Measurements from ENCODE around the gene HS3ST4.

Gene HS3ST4

GRCh38 chr16:25730396-25730795 lies 38.6 kb downstream of the HS3ST4 start:
- H3K9ac ChIP-seq (ENCODE audit: low read depth in 1 of 2, low read length in 2 of 2), result no peak overlapping the region
- no peaks in the 10 kb centered on the region for H3K36me3 ChIP-seq (ENCODE audit: control insufficient read depth in 1 of 2, insufficient read depth in 2 of 2, low read length in 2 of 2)
- no peak overlapping the region for H3K4me3 ChIP-seq (ENCODE audit: low read depth in 1 of 2, low read length in 2 of 2)
- H3K27me3 ChIP-seq (ENCODE audit: control insufficient read depth in 1 of 2, insufficient read depth in 2 of 2, low read length in 2 of 2), result no peaks in the 10 kb centered on the region
- no peak overlapping the region for H3K27ac ChIP-seq (ENCODE audit: low read depth, low read length)
- no peaks in the 10 kb centered on the region for H3K4me1 ChIP-seq (ENCODE audit: control insufficient read depth in 1 of 2, insufficient read depth in 2 of 2, low read length in 2 of 2)
- H3K9me3 ChIP-seq (ENCODE audit: control insufficient read depth in 1 of 2, low read length in 2 of 2), result no peaks in the 10 kb centered on the region

- Histone ChIP-seq H3K36me3 (ENCODE audit: control insufficient read depth in 1 of 2, insufficient read depth in 2 of 2, low read length in 2 of 2) (no peaks in the 10 kb centered on the region), H3K9me3 (ENCODE audit: control insufficient read depth in 1 of 2, low read length in 2 of 2) (no peaks in the 10 kb centered on the region), H3K9ac (ENCODE audit: low read depth in 1 of 2, low read length in 2 of 2) (no peak overlapping the region), H3K27me3 (ENCODE audit: control insufficient read depth in 1 of 2, insufficient read depth in 2 of 2, low read length in 2 of 2) (no peaks in the 10 kb centered on the region), H3K4me1 (ENCODE audit: control insufficient read depth in 1 of 2, insufficient read depth in 2 of 2, low read length in 2 of 2) (no peaks in the 10 kb centered on the region), H3K27ac (ENCODE audit: low read depth, low read length) (no peak overlapping the region), H3K4me3 (ENCODE audit: low read depth in 1 of 2, low read length in 2 of 2) (no peak overlapping the region)
Measured at GRCh38 chr16:25734430-25735385, 42.9 kb downstream of the HS3ST4 start.

- H3K36me3 ChIP-seq (ENCODE audit: control insufficient read depth in 1 of 2, insufficient read depth in 2 of 2, low read length in 2 of 2), result no peaks in the 10 kb centered on the region
- H3K27ac ChIP-seq (ENCODE audit: low read depth, low read length), result no peak overlapping the region
- H3K9me3 ChIP-seq (ENCODE audit: control insufficient read depth in 1 of 2, low read length in 2 of 2), result no peaks in the 10 kb centered on the region
- H3K4me3 ChIP-seq (ENCODE audit: low read depth in 1 of 2, low read length in 2 of 2), result no peak overlapping the region
- H3K4me1 ChIP-seq (ENCODE audit: control insufficient read depth in 1 of 2, insufficient read depth in 2 of 2, low read length in 2 of 2), result no peaks in the 10 kb centered on the region
- H3K9ac ChIP-seq (ENCODE audit: low read depth in 1 of 2, low read length in 2 of 2), result no peak overlapping the region
- H3K27me3 ChIP-seq (ENCODE audit: control insufficient read depth in 1 of 2, insufficient read depth in 2 of 2, low read length in 2 of 2), result no peaks in the 10 kb centered on the region
Measured at GRCh38 chr16:25735645-25736044, 43.9 kb downstream of the HS3ST4 start.

GRCh38 chr16:25747160-25747758 lies 55.5 kb downstream of the HS3ST4 start:
- no peaks in the 10 kb centered on the region for H3K4me1 ChIP-seq (ENCODE audit: control insufficient read depth in 1 of 2, insufficient read depth in 2 of 2, low read length in 2 of 2)
- H3K4me3 ChIP-seq (ENCODE audit: low read depth in 1 of 2, low read length in 2 of 2), result no peak overlapping the region
- H3K9ac ChIP-seq (ENCODE audit: low read depth in 1 of 2, low read length in 2 of 2), result no peak overlapping the region
- H3K36me3 ChIP-seq (ENCODE audit: control insufficient read depth in 1 of 2, insufficient read depth in 2 of 2, low read length in 2 of 2), result no peaks in the 10 kb centered on the region
- no peaks in the 10 kb centered on the region for H3K27me3 ChIP-seq (ENCODE audit: control insufficient read depth in 1 of 2, insufficient read depth in 2 of 2, low read length in 2 of 2)
- no peak overlapping the region for H3K27ac ChIP-seq (ENCODE audit: low read depth, low read length)
- peaks cover 0 to 7% of the 10 kb centered on the region in 2 donors for H3K9me3 ChIP-seq (ENCODE audit: control insufficient read depth in 1 of 2, low read length in 2 of 2)

GRCh38 chr16:25748092-25748654 lies 56.4 kb downstream of the HS3ST4 start:
- Histone ChIP-seq H3K27me3 (ENCODE audit: control insufficient read depth in 1 of 2, insufficient read depth in 2 of 2, low read length in 2 of 2) (no peaks in the 10 kb centered on the region), H3K9me3 (ENCODE audit: control insufficient read depth in 1 of 2, low read length in 2 of 2) (peaks cover 0 to 7% of the 10 kb centered on the region in 2 donors), H3K9ac (ENCODE audit: low read depth in 1 of 2, low read length in 2 of 2) (no peak overlapping the region)

GRCh38 chr16:25750488-25751216 lies 58.9 kb downstream of the HS3ST4 start:
- H3K27me3 ChIP-seq (ENCODE audit: control insufficient read depth in 1 of 2, insufficient read depth in 2 of 2, low read length in 2 of 2), result no peaks in the 10 kb centered on the region
- no peaks in the 10 kb centered on the region for H3K4me1 ChIP-seq (ENCODE audit: control insufficient read depth in 1 of 2, insufficient read depth in 2 of 2, low read length in 2 of 2)
- peaks cover 0 to 11% of the 10 kb centered on the region in 2 donors for H3K9me3 ChIP-seq (ENCODE audit: control insufficient read depth in 1 of 2, low read length in 2 of 2)
- H3K4me3 ChIP-seq (ENCODE audit: low read depth in 1 of 2, low read length in 2 of 2), result no peak overlapping the region
- no peak overlapping the region for H3K27ac ChIP-seq (ENCODE audit: low read depth, low read length)
- H3K36me3 ChIP-seq (ENCODE audit: control insufficient read depth in 1 of 2, insufficient read depth in 2 of 2, low read length in 2 of 2), result no peaks in the 10 kb centered on the region
- no peak overlapping the region for H3K9ac ChIP-seq (ENCODE audit: low read depth in 1 of 2, low read length in 2 of 2)

More at GRCh38 chr16:25748092-25748654, 56.4 kb downstream of the HS3ST4 start:
- Histone ChIP-seq H3K36me3 (ENCODE audit: control insufficient read depth in 1 of 2, insufficient read depth in 2 of 2, low read length in 2 of 2) (no peaks in the 10 kb centered on the region), H3K4me1 (ENCODE audit: control insufficient read depth in 1 of 2, insufficient read depth in 2 of 2, low read length in 2 of 2) (no peaks in the 10 kb centered on the region), H3K4me3 (ENCODE audit: low read depth in 1 of 2, low read length in 2 of 2) (no peak overlapping the region), H3K27ac (ENCODE audit: low read depth, low read length) (no peak overlapping the region)

GRCh38 chr16:25751230-25751835 lies 59.6 kb downstream of the HS3ST4 start:
- Histone ChIP-seq H3K4me1 (ENCODE audit: control insufficient read depth in 1 of 2, insufficient read depth in 2 of 2, low read length in 2 of 2) (no peaks in the 10 kb centered on the region), H3K9ac (ENCODE audit: low read depth in 1 of 2, low read length in 2 of 2) (no peak overlapping the region), H3K27ac (ENCODE audit: low read depth, low read length) (no peak overlapping the region), H3K27me3 (ENCODE audit: control insufficient read depth in 1 of 2, insufficient read depth in 2 of 2, low read length in 2 of 2) (no peaks in the 10 kb centered on the region), H3K9me3 (ENCODE audit: control insufficient read depth in 1 of 2, low read length in 2 of 2) (peaks cover 0 to 11% of the 10 kb centered on the region in 2 donors), H3K36me3 (ENCODE audit: control insufficient read depth in 1 of 2, insufficient read depth in 2 of 2, low read length in 2 of 2) (no peaks in the 10 kb centered on the region), H3K4me3 (ENCODE audit: low read depth in 1 of 2, low read length in 2 of 2) (no peak overlapping the region)

GRCh38 chr16:25764466-25764865 lies 72.7 kb downstream of the HS3ST4 start:
- H3K4me1 ChIP-seq (ENCODE audit: control insufficient read depth in 1 of 2, insufficient read depth in 2 of 2, low read length in 2 of 2), result no peaks in the 10 kb centered on the region
- no peaks in the 10 kb centered on the region for H3K9me3 ChIP-seq (ENCODE audit: control insufficient read depth in 1 of 2, low read length in 2 of 2)
- H3K27ac ChIP-seq (ENCODE audit: low read depth, low read length), result no peak overlapping the region
- no peaks in the 10 kb centered on the region for H3K27me3 ChIP-seq (ENCODE audit: control insufficient read depth in 1 of 2, insufficient read depth in 2 of 2, low read length in 2 of 2)
- H3K4me3 ChIP-seq (ENCODE audit: low read depth in 1 of 2, low read length in 2 of 2), result no peak overlapping the region
- H3K36me3 ChIP-seq (ENCODE audit: control insufficient read depth in 1 of 2, insufficient read depth in 2 of 2, low read length in 2 of 2), result no peaks in the 10 kb centered on the region
- no peak overlapping the region for H3K9ac ChIP-seq (ENCODE audit: low read depth in 1 of 2, low read length in 2 of 2)

- Histone ChIP-seq H3K9ac (ENCODE audit: low read depth in 1 of 2, low read length in 2 of 2) (no peak overlapping the region), H3K36me3 (ENCODE audit: control insufficient read depth in 1 of 2, insufficient read depth in 2 of 2, low read length in 2 of 2) (no peaks in the 10 kb centered on the region)
Measured at GRCh38 chr16:25771216-25771615, 79.5 kb downstream of the HS3ST4 start.

More at GRCh38 chr16:25771216-25771615, 79.5 kb downstream of the HS3ST4 start:
- Histone ChIP-seq H3K9me3 (ENCODE audit: control insufficient read depth in 1 of 2, low read length in 2 of 2) (no peaks in the 10 kb centered on the region), H3K27me3 (ENCODE audit: control insufficient read depth in 1 of 2, insufficient read depth in 2 of 2, low read length in 2 of 2) (no peaks in the 10 kb centered on the region), H3K27ac (ENCODE audit: low read depth, low read length) (no peak overlapping the region), H3K4me3 (ENCODE audit: low read depth in 1 of 2, low read length in 2 of 2) (no peak overlapping the region), H3K4me1 (ENCODE audit: control insufficient read depth in 1 of 2, insufficient read depth in 2 of 2, low read length in 2 of 2) (no peaks in the 10 kb centered on the region)
